HG03095 (cell line): ENCODE data around the gene TGFBI.
"Not testable (repeated sequence)": the region's sequence is repeated elsewhere in the genome, so short reads cannot be mapped to it uniquely, and the experiment has no call there.

Source experiments
- ATAC-seq: cut with Tn5 transposase; IDR thresholded peaks from one replicate; pipeline ENCODE4 v1.9.1; 2021; ENCODE audit warnings: moderate library complexity; ENCODE audit not compliant: unreplicated experiment

The TGFBI gene

DNA sequence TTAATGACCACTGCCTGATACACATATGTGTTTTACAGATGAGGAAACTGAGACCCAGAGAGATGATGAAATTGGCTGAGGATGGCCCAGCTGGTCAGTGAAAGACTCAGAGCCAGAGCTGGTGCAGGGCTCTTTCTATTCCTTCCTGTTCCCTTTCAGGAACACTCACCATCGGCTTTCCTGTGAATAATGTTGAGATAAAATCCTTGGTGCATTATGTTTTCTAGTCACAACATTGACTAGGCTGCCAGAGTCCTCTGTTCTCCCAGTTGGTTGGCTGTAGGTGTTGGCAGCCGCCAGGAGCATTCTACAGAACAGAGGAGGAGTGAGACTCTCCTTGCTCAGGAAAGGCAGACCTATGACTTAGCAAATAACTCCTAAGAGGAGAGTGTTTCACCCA is 14.8 kb downstream of the TGFBI start:
- ATAC-seq, result no peak

DNA sequence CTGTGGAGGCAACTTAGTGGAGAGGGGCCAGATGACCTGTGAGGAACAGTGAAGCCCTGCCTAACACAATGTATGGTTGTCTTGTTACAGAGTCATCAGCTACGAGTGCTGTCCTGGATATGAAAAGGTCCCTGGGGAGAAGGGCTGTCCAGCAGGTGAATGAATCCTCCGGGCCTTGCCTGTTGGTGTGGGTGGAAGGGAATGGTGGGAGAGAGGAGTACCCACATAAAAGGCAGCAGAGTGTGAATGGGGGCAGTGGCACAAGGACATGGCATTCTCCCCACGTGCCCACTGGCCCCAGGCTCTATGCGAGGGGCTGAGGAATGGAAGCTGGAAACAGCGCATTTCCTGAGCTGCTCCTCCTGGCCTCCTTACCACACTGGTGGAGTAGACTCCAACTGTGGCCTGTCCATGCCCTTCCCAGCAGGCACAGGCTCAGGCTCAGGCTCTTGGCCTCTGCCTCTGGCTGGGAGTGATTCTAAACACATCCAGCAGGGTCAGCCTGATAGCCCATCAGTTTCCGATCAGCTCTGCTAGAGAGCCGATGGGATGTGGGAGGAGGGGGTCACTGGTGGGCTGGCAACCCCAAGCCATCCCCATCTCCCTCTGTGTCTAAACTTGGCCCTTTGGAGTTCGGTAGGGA is 15.3 kb downstream of the TGFBI start:
- ATAC-seq, result no peak

DNA sequence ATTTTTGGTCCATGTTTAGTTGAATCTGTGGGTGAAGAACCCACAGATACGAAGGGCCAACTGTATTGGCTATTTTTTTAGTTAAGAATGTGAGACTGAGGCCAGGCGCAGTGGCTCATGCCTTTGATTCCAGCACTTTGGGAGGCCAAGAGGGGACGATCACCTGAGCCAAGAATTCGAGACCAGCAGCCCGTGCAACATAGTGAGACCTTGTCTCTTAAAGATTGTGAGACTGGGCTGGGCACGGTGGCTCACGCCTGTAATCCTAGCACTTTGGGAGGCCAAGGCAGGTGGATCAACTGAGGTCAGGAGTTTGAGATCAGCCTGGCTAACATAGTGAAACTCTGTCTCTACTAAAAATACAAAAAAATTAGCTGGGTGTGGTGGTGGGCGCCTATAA is 16.2 kb downstream of the TGFBI start:
- ATAC-seq, result not testable (repeated sequence)

DNA sequence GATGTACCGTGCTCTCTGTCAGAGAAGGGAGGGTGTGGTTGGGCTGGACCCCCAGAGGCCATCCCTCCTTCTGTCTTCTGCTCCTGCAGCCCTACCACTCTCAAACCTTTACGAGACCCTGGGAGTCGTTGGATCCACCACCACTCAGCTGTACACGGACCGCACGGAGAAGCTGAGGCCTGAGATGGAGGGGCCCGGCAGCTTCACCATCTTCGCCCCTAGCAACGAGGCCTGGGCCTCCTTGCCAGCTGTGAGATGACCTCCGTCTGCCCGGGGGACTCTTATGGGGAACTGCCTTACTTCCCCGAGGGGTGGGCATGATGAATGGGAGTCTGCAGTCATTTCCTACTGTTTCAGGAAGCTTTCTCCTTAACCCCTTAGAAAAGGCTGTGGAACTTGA is 17.5 kb downstream of the TGFBI start:
- no peak for ATAC-seq

DNA sequence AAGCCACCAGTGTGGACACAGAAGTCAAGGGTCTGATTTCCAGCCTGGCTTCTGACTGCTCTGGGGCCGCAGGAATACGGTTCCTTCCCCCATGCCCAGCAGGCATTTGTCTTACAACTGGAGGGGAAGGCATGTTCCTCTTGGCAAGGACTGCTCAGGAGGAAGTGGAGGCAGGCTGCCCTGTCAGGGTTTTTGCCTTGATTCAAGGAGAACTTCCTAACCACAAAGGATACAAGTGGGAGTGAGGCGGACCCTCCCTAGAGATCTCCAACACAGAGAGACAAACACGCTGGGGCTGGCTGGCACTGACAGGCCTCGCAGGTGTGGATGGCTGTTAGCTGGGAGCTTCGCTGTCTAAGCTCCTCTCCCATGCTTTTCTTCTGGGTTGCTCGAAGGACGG is 19.1 kb downstream of the TGFBI start:
- ATAC-seq, result no peak

DNA sequence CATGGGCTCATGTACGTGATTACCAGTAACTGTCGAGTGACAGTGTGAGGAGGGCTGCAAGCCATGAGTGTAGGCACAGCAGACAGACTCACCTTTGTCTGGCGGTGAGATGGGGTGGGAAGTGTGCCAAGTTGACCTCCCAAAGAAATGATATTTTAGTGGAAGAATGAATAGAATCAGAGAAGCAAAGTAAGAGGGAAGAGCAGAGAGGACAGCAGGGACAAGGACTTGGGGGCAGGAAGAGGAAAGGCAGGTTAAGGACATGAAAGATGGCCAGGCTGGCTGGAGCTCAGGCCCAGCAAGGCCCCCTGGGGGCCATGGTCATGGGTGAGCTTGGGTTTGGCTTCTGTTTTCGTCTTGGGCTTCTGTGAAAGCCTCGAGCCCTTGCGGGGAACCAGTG is 20.2 kb downstream of the TGFBI start:
- no peak for ATAC-seq

DNA sequence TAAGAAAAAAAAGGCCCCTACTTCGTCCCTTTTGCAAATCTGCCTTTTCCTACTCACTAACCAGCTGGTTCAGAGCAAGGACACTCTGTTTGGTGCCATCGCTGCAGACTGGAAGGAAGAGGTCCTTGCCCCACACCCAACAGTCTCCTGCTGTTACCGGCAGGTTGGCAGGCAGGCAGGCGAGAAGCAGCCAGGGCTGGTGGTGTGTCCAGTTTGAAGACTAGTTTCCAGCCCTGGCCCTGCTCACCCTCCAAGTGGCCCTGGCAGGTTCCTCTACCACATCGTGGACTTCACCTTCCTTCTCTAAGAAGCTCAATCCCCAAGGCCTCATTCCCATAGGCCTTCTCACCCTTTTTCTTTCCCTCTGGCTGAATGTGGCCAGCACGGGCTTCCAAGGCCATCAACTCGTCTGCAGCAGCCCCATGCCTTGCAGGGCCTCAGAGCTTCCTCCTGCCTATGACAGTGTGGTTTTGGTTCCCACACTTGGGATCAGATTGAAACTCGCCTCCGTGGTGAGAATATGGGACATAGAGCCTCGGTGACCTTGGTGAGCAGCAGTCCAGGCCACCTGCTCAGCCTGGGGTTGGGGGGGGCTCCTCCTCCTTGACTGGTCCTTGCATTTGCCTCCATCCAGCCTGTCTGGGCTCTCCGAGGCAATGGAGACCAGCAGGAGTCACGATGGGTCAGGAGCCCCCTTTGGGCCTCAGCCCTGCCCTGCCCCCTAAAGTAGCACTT is 22.9 kb downstream of the TGFBI start:
- no peak for ATAC-seq

DNA sequence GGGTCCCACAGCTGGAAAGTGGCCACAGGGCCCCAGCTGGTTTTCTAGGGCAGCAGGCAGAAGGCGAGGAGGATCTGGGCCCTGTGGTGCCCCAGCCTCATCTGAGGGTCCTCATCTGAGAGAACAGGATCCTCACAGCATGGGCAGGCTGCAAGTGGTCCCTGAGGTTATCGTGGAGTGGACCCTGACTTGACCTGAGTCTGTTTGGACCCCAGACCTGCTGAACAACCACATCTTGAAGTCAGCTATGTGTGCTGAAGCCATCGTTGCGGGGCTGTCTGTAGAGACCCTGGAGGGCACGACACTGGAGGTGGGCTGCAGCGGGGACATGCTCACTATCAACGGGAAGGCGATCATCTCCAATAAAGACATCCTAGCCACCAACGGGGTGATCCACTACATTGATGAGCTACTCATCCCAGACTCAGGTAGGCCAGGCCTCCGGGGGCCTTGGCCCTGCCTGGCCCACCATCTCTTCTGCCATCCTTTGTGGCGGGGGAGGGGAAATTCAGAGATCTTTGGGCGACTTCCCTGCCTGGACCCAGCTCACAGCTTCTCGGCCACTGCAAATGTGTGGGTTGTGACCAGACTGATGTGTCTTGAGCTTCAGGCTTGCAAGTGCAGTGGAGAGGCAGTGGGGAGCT is 24.0 kb downstream of the TGFBI start:
- ATAC-seq, result no peak

DNA sequence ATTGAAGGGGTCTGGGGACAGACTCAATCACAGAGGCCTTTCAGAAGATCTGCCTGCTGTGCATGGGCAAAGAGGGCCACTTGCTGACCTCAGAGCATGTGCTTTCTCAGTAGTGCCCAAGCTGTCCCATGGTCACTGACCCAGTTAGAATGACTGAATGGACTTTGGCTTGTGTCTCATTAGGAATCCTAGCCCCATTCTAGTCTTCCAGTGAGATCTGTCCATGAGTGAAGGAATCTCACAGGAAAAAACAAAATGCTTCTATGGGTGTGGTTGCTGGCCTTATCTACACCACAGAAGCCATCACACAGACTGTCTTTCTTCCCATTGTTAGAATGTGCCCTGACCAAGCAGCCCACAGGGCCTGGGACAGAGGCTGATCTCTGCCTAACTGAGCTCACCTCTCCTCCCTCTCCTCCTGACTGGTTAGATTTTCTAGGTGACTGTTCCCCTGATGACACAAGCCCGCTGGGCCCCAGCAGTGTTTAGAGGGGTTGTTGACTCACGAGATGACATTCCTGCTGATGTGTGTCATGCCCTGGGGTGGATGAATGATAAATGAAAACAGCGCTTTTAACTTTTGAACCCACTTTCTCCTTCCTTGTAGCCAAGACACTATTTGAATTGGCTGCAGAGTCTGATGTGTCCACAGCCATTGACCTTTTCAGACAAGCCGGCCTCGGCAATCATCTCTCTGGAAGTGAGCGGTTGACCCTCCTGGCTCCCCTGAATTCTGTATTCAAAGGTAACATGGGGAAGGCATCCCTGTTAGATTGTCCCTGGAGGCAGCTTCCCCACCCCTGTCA is 24.8 kb downstream of the TGFBI start:
- no peak for ATAC-seq

DNA sequence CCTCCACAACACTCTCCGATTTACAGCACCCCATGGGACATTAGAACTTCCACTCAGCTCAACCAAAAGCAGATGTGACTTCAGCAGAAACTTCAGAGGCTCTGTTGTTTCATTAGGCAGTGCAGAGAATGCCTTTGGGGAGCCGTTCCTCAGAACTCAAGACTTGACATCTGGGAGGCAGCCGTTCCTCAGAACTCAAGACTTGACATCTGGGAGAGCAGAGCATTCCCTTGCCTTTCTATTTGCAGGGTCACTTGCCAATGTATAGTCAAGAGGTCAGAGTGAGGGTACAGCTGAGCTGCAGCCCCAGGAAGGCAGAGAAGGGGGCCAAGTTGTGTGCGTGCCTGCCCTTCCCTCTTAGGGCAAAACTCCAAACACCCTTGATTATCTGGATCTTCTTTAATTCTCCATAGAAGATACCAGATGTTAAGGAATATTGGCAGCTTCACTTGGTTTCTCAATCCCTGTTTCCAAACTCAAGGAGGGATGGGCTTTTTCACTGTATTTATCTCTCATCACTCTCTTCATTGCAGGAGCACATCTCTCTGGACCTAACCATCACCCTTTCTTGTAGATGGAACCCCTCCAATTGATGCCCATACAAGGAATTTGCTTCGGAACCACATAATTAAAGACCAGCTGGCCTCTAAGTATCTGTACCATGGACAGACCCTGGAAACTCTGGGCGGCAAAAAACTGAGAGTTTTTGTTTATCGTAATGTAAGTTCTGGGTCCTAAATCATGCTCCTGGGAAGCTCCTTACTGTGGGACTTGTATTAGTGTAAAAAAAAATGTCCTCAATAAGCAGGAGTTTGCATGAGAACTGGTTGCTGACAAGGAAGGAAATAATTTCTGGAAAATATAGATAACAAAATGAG is 25.6 kb downstream of the TGFBI start:
- no peak for ATAC-seq

DNA sequence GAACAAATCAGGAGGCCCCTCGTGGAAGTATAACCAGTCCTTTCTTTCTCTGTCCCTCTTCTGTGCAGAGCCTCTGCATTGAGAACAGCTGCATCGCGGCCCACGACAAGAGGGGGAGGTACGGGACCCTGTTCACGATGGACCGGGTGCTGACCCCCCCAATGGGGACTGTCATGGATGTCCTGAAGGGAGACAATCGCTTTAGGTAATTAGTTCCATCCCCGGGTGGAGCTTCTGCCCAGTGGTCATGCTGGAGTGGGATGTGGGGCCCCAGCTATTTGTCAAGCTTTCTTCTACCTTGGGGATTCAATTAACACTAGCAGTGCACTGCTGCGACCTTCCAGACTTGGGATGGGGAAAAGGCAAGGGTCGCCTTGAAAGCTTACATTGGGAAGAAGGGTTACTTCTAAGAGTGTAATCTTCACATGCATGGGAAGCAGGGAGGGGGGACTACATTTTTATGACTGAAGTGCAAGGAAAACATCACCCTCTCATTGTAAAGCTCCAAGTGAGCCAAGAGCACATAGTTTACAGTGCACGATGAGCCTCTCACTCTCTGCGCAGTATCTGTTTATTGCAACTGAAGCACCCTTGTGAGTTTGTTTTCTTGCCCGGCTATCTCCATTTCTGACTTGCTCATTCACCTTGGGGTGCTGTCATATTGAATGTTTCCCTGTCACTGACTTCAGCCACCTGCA is 27.0 kb downstream of the TGFBI start:
- no peak for ATAC-seq

DNA sequence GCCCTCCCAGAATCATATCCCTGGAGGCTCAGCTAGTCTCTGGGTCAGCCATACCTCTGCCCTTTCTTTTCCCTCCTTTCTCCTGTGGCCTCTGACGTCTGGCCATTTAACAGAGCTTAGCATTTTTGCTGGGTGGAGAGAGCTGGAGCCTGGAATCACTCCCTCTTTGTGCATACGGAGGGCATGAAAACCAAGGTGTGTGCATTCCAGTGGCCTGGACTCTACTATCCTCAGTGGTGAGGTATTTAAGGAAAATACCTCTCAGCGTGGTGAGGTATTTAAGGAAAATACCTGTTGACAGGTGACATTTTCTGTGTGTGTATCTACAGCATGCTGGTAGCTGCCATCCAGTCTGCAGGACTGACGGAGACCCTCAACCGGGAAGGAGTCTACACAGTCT is 27.5 kb downstream of the TGFBI start:
- ATAC-seq, result no peak

DNA sequence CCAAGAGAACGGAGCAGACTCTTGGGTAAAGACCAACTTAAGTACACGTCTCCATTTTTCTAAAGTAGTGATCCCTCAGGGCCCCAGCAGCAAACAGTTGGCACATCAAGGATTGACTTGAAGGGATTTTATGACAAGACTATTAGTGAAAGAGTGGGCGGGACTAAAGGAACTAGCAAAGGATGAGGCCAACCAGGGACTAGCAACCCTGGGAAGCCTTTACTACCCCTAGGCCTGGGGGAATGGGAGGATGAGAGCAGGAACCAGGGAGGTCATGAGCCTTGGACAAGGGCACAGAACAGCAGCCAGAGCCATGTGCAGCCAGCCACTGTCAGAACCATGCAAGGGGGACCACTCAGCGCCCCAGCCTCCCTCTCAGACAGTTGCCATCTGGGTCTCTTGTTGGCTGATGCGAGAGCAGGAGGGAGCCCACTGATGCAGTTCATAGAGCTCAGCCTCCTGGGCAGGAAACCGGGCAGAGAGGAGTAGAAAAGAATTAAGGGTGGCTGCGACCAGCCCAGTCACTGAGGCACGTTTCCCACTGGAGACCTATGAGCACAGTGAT is 28.1 kb downstream of the TGFBI start:
- ATAC-seq, result no peak

DNA sequence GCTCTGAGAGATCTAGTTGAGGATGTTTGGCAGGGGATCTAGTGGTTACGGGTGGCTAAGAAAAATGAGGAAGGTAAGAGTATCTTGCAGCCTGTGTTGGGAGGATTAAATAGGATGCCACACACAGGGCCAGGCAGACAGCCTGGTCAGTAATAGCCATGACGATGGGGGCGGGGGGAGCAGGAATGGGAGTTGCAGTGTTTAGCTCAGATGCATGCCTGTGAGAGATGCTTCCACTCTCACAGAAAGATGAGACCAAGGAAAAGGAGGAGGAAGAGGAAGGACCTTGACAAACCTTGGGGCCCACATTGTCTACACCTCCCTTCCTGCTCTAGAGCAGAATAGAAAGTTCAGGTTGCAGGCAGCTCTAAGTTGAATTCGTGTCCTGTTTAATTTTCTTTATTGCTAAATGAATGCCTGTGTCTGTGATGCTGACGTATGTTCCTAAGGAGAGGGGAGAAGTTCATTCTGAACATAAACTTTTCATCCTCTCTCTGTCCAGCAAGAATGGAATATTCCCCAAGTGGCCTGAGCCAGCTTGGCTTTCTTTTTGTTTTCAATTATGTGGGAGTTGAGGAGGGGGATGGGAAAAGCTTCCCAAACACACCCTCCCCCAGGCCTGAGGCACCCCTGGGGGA is 28.7 kb downstream of the TGFBI start:
- no peak for ATAC-seq

DNA sequence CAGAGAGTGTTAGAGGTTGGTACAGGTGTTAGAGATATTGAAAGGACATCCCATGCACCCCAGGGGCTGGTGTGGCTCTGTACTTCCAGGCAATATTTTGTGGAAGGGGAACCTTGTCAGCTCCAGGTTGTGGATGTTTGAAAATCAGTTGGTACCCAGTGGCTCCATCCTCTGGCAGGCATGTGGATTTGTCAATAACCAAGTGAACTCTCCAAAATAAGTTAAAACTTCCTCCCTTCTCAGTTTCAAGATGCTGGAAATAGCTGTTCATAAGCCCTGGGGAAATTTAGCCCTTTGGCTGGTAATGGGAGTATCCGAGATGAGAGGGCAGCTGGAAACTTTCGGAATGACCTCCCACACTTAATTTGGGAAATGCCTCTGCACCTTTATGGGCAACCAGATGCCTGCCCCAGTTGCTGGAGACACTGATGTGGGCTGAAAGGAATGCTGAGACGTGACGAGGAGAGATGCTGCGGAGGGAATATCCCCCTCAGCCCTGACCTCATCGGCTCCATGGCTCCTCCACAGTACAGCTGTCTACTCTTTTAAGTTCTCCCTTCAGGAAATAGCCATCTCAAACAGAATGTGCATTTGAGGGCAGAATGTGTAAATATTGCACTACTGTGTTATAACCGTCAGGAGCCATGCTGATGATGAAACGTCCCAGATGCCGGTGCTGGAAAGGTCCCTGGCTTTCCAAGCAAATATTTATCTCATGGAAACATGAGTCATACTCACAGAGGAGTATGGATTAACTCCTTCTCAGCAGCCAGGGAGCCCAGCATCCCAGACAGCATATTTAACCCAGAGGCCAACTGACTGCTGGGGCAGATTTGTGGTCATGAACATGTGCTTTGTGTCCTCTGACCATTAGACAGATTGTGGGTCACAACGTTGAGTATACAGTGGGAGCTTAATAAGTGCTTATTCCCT is 29.5 kb downstream of the TGFBI start:
- ATAC-seq, result no peak

DNA sequence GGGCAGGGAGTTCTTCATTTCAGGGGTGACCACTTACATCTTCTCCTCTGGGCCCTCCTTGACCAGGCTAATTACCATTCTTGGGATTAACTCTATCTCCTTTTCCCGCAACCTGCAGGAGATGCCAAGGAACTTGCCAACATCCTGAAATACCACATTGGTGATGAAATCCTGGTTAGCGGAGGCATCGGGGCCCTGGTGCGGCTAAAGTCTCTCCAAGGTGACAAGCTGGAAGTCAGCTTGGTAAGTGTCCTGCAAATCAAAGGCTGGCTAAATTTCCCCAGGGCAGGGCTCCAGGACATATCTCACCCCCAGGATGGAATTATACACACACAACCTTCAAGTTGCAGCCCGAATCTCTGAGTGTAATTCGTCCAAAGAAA is 30.2 kb downstream of the TGFBI start:
- no peak for ATAC-seq

DNA sequence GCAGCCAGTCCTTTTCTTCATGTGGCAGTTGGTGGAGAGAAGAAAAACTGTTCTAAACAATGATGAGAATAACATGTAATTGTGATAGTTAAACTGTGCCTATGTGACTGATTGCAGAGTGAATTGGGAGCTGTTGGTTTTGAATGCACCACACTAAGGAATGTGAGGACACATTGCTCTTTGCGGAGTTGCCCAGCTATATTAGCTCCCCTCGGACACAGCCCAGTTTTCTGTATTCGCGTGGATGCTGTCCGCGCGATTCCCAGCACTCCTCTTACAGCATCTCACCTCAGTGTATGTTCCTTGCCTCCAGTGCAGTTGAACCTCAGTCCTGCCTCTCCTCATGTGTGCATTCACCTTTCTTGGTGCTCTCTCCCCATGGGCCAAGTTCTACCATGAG is 32.2 kb downstream of the TGFBI start:
- no peak for ATAC-seq
